Measurements from ENCODE around the gene PRM1. TPM values are rescaled to one million over a fixed set of nuclear protein-coding genes. Genes with fewer than 3 reads are reported as not detected.

PRM1 gene
- total and polyA plus RNA-seq, 2 of the 13 experiments (the other 11 are each of a cell fraction or from before 2014, with no cell fraction given): not detected

DNA sequence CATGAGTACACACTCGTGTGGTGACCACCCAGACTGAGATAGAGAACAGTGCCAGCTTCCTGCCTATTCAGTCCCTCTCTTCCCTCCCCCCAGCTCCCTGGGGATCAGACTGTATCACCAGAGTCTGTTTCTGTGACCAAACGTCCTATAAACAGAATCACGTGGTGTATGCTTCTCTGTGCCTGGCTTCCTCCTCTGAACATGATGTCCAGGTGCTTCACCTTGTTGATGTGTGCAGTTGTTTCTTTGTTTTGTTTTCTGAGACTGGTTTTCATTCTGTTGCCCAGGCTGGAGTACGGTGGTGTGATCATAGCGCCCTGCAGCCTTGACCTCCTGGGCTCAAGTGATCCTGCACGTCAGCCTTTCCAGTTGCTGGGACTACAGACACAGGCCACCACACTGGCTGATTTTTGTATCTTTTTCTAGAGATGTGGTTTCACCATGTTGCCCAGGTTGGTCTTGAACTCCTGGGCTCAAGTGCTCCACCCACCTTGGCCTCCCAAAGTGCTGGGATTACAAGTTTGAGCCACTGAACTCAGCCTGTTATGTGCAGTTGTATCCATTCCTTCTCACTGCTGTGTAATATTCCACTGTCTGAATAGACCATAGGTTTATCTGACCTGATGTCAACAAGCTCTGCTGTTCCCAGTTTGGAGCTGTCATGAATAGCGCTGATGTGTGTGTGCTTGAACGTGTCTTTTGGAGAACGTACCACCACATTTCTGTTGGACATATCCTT lies 28.9 kb upstream of the PRM1 start (continued):
- TF ChIP-seq ZNF337 (CRISPR knock-in tag; IDR thresholded peaks at IDR 0.05; ENCODE audit: borderline replicate concordance, low read depth) (peak; percentile 97; the same call in 1 of the 2 replicates), FOXK1 (CRISPR knock-in tag; IDR thresholded peaks at IDR 0.05; ENCODE audit: borderline replicate concordance, low read depth) (peak; percentile 97), TOE1 (CRISPR knock-in tag; IDR thresholded peaks at IDR 0.05) (no peak), ELF3 (CRISPR knock-in tag; IDR thresholded peaks at IDR 0.05) (peak; percentile 98), MED13 (CRISPR knock-in tag; IDR thresholded peaks at IDR 0.05) (no peak), NCOR1 (IDR thresholded peaks at IDR 0.05; ENCODE audit: borderline replicate concordance, low read length) (peak; percentile 92; the same call in 1 of the 2 replicates), IRX3 (CRISPR knock-in tag; IDR thresholded peaks at IDR 0.05; ENCODE audit: borderline replicate concordance, low read depth) (no peak), TP53 (CRISPR knock-in tag; conservative IDR thresholded peaks at IDR 0.05) (no peak), MEIS1 (CRISPR knock-in tag; IDR thresholded peaks at IDR 0.05; ENCODE audit: borderline replicate concordance) (peak; percentile 76), KAT2B (IDR thresholded peaks at IDR 0.05; ENCODE audit: borderline replicate concordance, low read depth, low read length) (no peak), ZNF136 (CRISPR knock-in tag; IDR thresholded peaks at IDR 0.05; ENCODE audit: low read depth) (peak; percentile 95), CEBPG (CRISPR knock-in tag; IDR thresholded peaks at IDR 0.05) (peak; percentile 63)
- TF ChIP-seq, protein P1, sequence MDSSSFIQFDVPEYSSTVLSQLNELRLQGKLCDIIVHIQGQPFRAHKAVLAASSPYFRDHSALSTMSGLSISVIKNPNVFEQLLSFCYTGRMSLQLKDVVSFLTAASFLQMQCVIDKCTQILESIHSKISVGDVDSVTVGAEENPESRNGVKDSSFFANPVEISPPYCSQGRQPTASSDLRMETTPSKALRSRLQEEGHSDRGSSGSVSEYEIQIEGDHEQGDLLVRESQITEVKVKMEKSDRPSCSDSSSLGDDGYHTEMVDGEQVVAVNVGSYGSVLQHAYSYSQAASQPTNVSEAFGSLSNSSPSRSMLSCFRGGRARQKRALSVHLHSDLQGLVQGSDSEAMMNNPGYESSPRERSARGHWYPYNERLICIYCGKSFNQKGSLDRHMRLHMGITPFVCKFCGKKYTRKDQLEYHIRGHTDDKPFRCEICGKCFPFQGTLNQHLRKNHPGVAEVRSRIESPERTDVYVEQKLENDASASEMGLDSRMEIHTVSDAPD (CRISPR knock-in tag; IDR thresholded peaks at IDR 0.05): no peak
- TF ChIP-seq, protein P2, sequence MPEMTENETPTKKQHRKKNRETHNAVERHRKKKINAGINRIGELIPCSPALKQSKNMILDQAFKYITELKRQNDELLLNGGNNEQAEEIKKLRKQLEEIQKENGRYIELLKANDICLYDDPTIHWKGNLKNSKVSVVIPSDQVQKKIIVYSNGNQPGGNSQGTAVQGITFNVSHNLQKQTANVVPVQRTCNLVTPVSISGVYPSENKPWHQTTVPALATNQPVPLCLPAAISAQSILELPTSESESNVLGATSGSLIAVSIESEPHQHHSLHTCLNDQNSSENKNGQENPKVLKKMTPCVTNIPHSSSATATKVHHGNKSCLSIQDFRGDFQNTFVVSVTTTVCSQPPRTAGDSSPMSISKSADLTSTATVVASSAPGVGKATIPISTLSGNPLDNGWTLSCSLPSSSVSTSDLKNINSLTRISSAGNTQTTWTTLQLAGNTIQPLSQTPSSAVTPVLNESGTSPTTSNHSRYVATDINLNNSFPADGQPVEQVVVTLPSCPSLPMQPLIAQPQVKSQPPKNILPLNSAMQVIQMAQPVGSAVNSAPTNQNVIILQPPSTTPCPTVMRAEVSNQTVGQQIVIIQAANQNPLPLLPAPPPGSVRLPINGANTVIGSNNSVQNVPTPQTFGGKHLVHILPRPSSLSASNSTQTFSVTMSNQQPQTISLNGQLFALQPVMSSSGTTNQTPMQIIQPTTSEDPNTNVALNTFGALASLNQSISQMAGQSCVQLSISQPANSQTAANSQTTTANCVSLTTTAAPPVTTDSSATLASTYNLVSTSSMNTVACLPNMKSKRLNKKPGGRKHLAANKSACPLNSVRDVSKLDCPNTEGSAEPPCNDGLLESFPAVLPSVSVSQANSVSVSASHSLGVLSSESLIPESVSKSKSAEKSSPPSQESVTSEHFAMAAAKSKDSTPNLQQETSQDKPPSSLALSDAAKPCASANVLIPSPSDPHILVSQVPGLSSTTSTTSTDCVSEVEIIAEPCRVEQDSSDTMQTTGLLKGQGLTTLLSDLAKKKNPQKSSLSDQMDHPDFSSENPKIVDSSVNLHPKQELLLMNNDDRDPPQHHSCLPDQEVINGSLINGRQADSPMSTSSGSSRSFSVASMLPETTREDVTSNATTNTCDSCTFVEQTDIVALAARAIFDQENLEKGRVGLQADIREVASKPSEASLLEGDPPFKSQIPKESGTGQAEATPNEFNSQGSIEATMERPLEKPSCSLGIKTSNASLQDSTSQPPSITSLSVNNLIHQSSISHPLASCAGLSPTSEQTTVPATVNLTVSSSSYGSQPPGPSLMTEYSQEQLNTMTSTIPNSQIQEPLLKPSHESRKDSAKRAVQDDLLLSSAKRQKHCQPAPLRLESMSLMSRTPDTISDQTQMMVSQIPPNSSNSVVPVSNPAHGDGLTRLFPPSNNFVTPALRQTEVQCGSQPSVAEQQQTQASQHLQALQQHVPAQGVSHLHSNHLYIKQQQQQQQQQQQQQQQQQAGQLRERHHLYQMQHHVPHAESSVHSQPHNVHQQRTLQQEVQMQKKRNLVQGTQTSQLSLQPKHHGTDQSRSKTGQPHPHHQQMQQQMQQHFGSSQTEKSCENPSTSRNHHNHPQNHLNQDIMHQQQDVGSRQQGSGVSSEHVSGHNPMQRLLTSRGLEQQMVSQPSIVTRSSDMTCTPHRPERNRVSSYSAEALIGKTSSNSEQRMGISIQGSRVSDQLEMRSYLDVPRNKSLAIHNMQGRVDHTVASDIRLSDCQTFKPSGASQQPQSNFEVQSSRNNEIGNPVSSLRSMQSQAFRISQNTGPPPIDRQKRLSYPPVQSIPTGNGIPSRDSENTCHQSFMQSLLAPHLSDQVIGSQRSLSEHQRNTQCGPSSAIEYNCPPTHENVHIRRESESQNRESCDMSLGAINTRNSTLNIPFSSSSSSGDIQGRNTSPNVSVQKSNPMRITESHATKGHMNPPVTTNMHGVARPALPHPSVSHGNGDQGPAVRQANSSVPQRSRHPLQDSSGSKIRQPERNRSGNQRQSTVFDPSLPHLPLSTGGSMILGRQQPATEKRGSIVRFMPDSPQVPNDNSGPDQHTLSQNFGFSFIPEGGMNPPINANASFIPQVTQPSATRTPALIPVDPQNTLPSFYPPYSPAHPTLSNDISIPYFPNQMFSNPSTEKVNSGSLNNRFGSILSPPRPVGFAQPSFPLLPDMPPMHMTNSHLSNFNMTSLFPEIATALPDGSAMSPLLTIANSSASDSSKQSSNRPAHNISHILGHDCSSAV (CRISPR knock-in tag; IDR thresholded peaks at IDR 0.05; ENCODE audit: borderline replicate concordance): peak; percentile 94; the same call in 1 of the 2 replicates
- TF ChIP-seq, protein P3, sequence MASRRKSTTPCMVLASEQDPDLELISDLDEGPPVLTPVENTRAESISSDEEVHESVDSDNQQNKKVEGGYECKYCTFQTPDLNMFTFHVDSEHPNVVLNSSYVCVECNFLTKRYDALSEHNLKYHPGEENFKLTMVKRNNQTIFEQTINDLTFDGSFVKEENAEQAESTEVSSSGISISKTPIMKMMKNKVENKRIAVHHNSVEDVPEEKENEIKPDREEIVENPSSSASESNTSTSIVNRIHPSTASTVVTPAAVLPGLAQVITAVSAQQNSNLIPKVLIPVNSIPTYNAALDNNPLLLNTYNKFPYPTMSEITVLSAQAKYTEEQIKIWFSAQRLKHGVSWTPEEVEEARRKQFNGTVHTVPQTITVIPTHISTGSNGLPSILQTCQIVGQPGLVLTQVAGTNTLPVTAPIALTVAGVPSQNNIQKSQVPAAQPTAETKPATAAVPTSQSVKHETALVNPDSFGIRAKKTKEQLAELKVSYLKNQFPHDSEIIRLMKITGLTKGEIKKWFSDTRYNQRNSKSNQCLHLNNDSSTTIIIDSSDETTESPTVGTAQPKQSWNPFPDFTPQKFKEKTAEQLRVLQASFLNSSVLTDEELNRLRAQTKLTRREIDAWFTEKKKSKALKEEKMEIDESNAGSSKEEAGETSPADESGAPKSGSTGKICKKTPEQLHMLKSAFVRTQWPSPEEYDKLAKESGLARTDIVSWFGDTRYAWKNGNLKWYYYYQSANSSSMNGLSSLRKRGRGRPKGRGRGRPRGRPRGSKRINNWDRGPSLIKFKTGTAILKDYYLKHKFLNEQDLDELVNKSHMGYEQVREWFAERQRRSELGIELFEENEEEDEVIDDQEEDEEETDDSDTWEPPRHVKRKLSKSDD (CRISPR knock-in tag; IDR thresholded peaks at IDR 0.05; ENCODE audit: low read depth): peak; percentile 58; the same call in 1 of the 2 replicates
- TF ChIP-seq, protein P4, sequence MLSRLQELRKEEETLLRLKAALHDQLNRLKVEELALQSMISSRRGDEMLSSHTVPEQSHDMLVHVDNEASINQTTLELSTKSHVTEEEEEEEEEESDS (CRISPR knock-in tag; IDR thresholded peaks at IDR 0.05; ENCODE audit: borderline replicate concordance): no peak
